ENCODE results near the gene ZFPL1. TPM values are rescaled to one million over a fixed set of nuclear protein-coding genes. Genes with fewer than 3 reads are reported as not detected.

The ZFPL1 gene
- total RNA-seq, 4 donors from 2014 or later: 34.1 to 58.5 (median 41.9) TPM

DNA sequence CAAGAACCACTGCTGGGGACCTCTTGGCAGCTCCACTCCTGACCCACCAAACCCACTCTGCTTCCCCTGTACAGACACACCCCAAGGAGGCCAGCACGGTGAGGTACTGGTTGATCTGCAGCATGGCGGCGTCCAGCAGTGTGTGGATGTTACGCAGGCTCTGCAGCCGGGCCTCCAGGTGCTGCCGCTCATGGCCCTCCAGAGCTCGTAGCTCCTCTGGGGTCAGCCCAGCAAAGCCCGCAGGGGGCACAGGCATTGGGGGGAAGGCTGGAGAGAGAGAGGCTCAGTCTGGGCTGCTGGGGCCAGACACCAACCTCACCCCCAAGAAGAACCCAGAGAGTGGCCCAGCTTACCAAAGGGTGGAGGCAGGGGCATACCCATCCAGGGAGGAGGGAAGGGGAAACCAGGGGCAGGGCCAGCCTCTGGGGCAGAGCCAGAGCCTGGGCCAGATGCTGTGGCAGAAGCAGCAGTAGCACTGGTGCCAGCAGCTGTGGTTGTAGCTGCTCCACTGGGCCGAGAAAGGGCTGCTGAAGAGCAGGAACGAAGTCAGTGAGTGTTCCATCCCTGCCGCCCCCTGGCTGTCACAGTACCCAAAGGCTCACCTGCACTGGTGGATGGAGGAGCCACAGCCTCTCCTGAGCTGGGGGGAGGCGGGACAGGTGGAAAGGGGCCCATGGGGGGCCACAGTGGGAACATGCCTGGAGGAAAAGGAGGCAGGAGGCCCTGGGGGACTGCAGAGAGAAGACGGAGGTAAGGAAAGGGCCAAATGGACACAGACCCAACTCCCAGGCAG lies 45.8 kb downstream of the ZFPL1 start:
- peaks cover 77% of the 10 kb centered on the region for H3K36me3 ChIP-seq
- H3K27ac ChIP-seq: no peak overlapping the region
- TF ChIP-seq, protein P1, sequence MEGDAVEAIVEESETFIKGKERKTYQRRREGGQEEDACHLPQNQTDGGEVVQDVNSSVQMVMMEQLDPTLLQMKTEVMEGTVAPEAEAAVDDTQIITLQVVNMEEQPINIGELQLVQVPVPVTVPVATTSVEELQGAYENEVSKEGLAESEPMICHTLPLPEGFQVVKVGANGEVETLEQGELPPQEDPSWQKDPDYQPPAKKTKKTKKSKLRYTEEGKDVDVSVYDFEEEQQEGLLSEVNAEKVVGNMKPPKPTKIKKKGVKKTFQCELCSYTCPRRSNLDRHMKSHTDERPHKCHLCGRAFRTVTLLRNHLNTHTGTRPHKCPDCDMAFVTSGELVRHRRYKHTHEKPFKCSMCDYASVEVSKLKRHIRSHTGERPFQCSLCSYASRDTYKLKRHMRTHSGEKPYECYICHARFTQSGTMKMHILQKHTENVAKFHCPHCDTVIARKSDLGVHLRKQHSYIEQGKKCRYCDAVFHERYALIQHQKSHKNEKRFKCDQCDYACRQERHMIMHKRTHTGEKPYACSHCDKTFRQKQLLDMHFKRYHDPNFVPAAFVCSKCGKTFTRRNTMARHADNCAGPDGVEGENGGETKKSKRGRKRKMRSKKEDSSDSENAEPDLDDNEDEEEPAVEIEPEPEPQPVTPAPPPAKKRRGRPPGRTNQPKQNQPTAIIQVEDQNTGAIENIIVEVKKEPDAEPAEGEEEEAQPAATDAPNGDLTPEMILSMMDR (IDR thresholded peaks at IDR 0.05): no peak
- no peak for TF ChIP-seq POLR2A (IDR thresholded peaks at IDR 0.05)
- no peak for TF ChIP-seq POLR2AphosphoS5 (IDR thresholded peaks at IDR 0.05)
- TF ChIP-seq EP300 (IDR thresholded peaks at IDR 0.05): no peak

DNA sequence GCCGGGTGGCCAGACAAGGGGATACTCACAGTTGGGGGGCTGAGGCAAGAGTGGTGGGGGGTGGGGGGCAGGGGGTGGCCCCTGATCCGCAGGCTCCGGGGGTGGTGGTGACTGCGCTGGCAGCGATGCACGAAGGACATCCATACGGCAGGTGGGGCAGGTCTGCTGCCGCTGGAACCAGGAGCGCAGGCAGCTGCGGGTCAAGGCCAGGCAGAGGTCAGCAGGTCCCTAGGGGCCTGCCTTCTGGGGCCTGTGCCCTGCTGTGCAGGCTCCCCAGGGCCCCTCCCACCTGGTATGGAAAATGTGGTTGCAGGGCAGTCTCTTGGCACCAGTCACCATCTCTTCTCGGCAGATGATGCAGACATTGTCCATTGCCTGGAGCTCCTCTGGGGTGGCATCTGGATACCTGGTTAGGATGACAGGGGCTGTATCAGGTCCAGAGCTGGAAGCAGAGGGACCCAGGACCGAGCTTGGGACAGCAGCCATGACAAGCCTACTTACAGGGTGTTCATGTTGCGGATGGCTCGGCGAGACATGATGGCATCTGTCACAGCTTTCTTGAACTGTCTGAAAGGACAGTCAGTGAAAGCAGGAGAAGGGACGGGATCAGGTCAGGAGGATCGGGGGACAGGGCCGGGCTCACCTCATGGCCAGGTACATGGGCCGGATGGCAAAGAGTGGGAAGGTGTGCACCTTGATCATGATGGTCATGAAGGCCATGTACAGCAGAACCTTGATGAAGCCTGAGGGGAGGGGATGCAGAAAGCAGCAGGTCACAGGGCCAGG lies 46.8 kb downstream of the ZFPL1 start:
- Histone ChIP-seq H3K36me3 (peaks cover 67% of the 10 kb centered on the region), H3K4me1 (peaks cover 29% of the 10 kb centered on the region), H3K27ac (no peak overlapping the region), H3K4me3 (no peak overlapping the region), H3K27me3 (no peaks in the 10 kb centered on the region), H3K9me3 (no peaks in the 10 kb centered on the region)
- TF ChIP-seq POLR2A (IDR thresholded peaks at IDR 0.05): no peak
- TF ChIP-seq, protein P1 (IDR thresholded peaks at IDR 0.05): no peak
- no peak for TF ChIP-seq POLR2AphosphoS5 (IDR thresholded peaks at IDR 0.05)
- no peak for TF ChIP-seq EP300 (IDR thresholded peaks at IDR 0.05)
- 94% methylated on average over 9 of the region's 19 CpGs for WGBS
- DNase-seq (ENCODE audit: low spot score in 2 of 2): peak in 1 of 2 donors; percentile 60

More for the DNA sequence above, 45.8 kb downstream of the ZFPL1 start:
- Histone ChIP-seq H3K4me1 (peaks cover 22% of the 10 kb centered on the region), H3K9me3 (no peaks in the 10 kb centered on the region), H3K27me3 (no peaks in the 10 kb centered on the region), H3K4me3 (no peak overlapping the region)
- peak; percentile 57 to 72 for DNase-seq (ENCODE audit: low spot score in 2 of 2)
- 83% methylated on average over 12 of the region's 13 CpGs for WGBS

GRCh38 chr11:65131417-65131776 lies 47.4 kb downstream of the ZFPL1 start:
- H3K27ac ChIP-seq: no peak overlapping the region
- peaks cover 61% of the 10 kb centered on the region for H3K36me3 ChIP-seq
- no peaks in the 10 kb centered on the region for H3K9me3 ChIP-seq
- H3K4me3 ChIP-seq: no peak overlapping the region
- H3K4me1 ChIP-seq: peaks cover 34% of the 10 kb centered on the region
- DNase-seq (ENCODE audit: low spot score in 2 of 2): no peak
- 88% methylated on average over 3 of the region's 3 CpGs for WGBS
- H3K27me3 ChIP-seq: no peaks in the 10 kb centered on the region
- TF ChIP-seq EP300 (IDR thresholded peaks at IDR 0.05) (no peak), POLR2AphosphoS5 (IDR thresholded peaks at IDR 0.05) (no peak), POLR2A (IDR thresholded peaks at IDR 0.05) (no peak)
- TF ChIP-seq, protein P1 (IDR thresholded peaks at IDR 0.05): no peak

- peaks cover 57% of the 10 kb centered on the region for H3K36me3 ChIP-seq
- 78% methylated on average over 5 of the region's 6 CpGs for WGBS
- TF ChIP-seq EP300 (IDR thresholded peaks at IDR 0.05) (no peak), POLR2A (IDR thresholded peaks at IDR 0.05) (no peak), POLR2AphosphoS5 (IDR thresholded peaks at IDR 0.05) (no peak)
- TF ChIP-seq, protein P1 (IDR thresholded peaks at IDR 0.05): no peak
- no peaks in the 10 kb centered on the region for H3K9me3 ChIP-seq
- H3K27me3 ChIP-seq: no peaks in the 10 kb centered on the region
- peaks cover 34% of the 10 kb centered on the region for H3K4me1 ChIP-seq
- peak in 1 of 2 donors; percentile 60 for DNase-seq (ENCODE audit: low spot score in 2 of 2)
- no peak overlapping the region for H3K27ac ChIP-seq
- no peak overlapping the region for H3K4me3 ChIP-seq
Observed at GRCh38 chr11:65131895-65132237, 47.8 kb downstream of the ZFPL1 start.
